IMR-90 (cell line): ENCODE results near the gene ZNF423. TPM values are rescaled to one million over a fixed set of nuclear protein-coding genes. Genes with fewer than 3 reads are reported as not detected.

Source experiments
- ATAC-seq: fragments of 200-7000 bp; cut with Tn5 transposase; 2 replicates; pipeline ENCODE4 v1.9.1; 2020; ENCODE audit warnings: low read depth, mild to moderate bottlenecking, moderate library complexity
- BruUV-seq: library from RNA; stranded (reverse); fragments of 400-500 nt; replicated peaks from 2 replicates; lab custom pipeline; 2021; lab: Mats Ljungman, UMichigan
- CTCF ChIA-PET: fragments of 300-600 bp; formaldehyde crosslinking; extraction: SDS; loops from one replicate; lab custom pipeline; 2021; ENCODE audit warnings: antibody characterized with exemption; lab: Yijun Ruan, JAX
- POLR2A ChIA-PET: fragments of 300-600 bp; sonication (Branson Sonifier 250); formaldehyde crosslinking; loops from one replicate; lab custom pipeline; 2022; ENCODE audit warnings: antibody characterized with exemption; ENCODE audit not compliant: unreplicated experiment; lab: Charles Lee
- DNase-seq: peaks from one replicate; pipeline ENCODE4 v3.0.0; 2013
- H2AFZ ChIP-seq: replicated peaks from 2 replicates; pipeline ENCODE3; 2013; ENCODE audit warnings: low read length, mild to moderate bottlenecking; ENCODE audit not compliant: poor library complexity
- H2AK5ac ChIP-seq: 2 replicates; pipeline ENCODE4 v1.6.1; 2013; ENCODE audit warnings: low read depth, low read length, inconsistent platforms
- H2AK9ac ChIP-seq: replicated peaks from 2 replicates; pipeline ENCODE3; 2013; ENCODE audit warnings: mild to moderate bottlenecking, low read depth, low read length, moderate library complexity; ENCODE audit not compliant: poor library complexity
- H2BK120ac ChIP-seq: 2 replicates; pipeline ENCODE4 v1.6.1; 2013; ENCODE audit warnings: low read depth, low read length, inconsistent platforms
- H2BK15ac ChIP-seq: 3 replicates; pipeline ENCODE4 v1.6.1; 2013; ENCODE audit warnings: low read depth, low read length, inconsistent platforms
- H2BK20ac ChIP-seq: 2 replicates; pipeline ENCODE4 v1.6.1; 2013; ENCODE audit warnings: low read depth, mild to moderate bottlenecking, inconsistent platforms, low read length, moderate library complexity
- H2BK5ac ChIP-seq: 2 replicates; pipeline ENCODE4 v1.6.1; 2013; ENCODE audit warnings: mild to moderate bottlenecking, low read depth, low read length, inconsistent platforms; ENCODE audit not compliant: poor library complexity, severe bottlenecking
- H3K14ac ChIP-seq: replicated peaks from 2 replicates; pipeline ENCODE4 v1.6.1; 2013; ENCODE audit warnings: low read depth, low read length, inconsistent platforms
- H3K18ac ChIP-seq: 2 replicates; pipeline ENCODE4 v1.6.1; 2013; ENCODE audit warnings: low read depth, low read length, control low read depth
- H3K23ac ChIP-seq: 2 replicates; pipeline ENCODE4 v1.6.1; 2013; ENCODE audit warnings: low read depth, low read length, inconsistent platforms
- H3K27ac ChIP-seq: 2 replicates; pipeline ENCODE4 v1.5.1; 2013; ENCODE audit warnings: mild to moderate bottlenecking, control low read depth, low read length; ENCODE audit not compliant: insufficient read depth
- H3K27me3 ChIP-seq: 2 replicates; pipeline ENCODE4 v1.6.1; 2013; ENCODE audit warnings: low read length; ENCODE audit not compliant: control insufficient read depth, insufficient read depth
- H3K36me3 ChIP-seq: 2 replicates; pipeline ENCODE4 v1.6.1; 2013; ENCODE audit warnings: low read length, mixed read lengths; ENCODE audit not compliant: control insufficient read depth, insufficient read depth
- H3K4ac ChIP-seq: 2 replicates; pipeline ENCODE4 v1.6.1; 2013; ENCODE audit warnings: low read depth, low read length, inconsistent platforms
- H3K4me1 ChIP-seq: 2 replicates; pipeline ENCODE4 v1.6.1; 2013; ENCODE audit warnings: low read length, mixed read lengths; ENCODE audit not compliant: control insufficient read depth, insufficient read depth
- H3K4me2 ChIP-seq: 2 replicates; pipeline ENCODE4 v1.6.1; 2013; ENCODE audit warnings: low read depth, mild to moderate bottlenecking, control low read depth, low read length, moderate library complexity
- H3K4me3 ChIP-seq: 2 replicates; pipeline ENCODE4 v1.5.1; 2013; ENCODE audit warnings: low read depth, mild to moderate bottlenecking, control low read depth, low read length, moderate library complexity; ENCODE audit not compliant: insufficient read depth
- H3K56ac ChIP-seq: 2 replicates; pipeline ENCODE4 v1.6.1; 2013; ENCODE audit warnings: low read length, inconsistent platforms; ENCODE audit not compliant: insufficient read depth; ENCODE audit errors: extremely low read depth
- H3K79me1 ChIP-seq, 2 experiments: 2 replicates each; pipeline ENCODE4 v1.6.1; 2013; ENCODE audit warnings: low read length in 2 of 2, inconsistent platforms in 1 of 2, low read depth in 1 of 2
- H3K9ac ChIP-seq: 2 replicates; pipeline ENCODE4 v1.6.1; 2013; ENCODE audit warnings: low read depth, low read length, control low read depth
- H3K9me1 ChIP-seq: 2 replicates; pipeline ENCODE4 v1.6.1; 2013; ENCODE audit warnings: low read length, inconsistent platforms; ENCODE audit not compliant: insufficient read depth
- H3K9me3 ChIP-seq: 2 replicates; pipeline ENCODE4 v1.6.1; 2013; ENCODE audit warnings: low read length; ENCODE audit not compliant: control insufficient read depth, insufficient read depth
- H4K20me1 ChIP-seq: 2 replicates; pipeline ENCODE4 v1.6.1; 2013; ENCODE audit warnings: low read length, inconsistent platforms; ENCODE audit not compliant: insufficient read depth
- H4K5ac ChIP-seq: 2 replicates; pipeline ENCODE4 v1.6.1; 2013; ENCODE audit warnings: mild to moderate bottlenecking, low read depth, low read length, control low read depth
- H4K8ac ChIP-seq, 2 experiments: 2 replicates each; pipeline ENCODE4 v1.6.1; 2013; ENCODE audit warnings: low read depth in 2 of 2, low read length in 2 of 2, control low read depth in 1 of 2, inconsistent platforms in 1 of 2
- H4K91ac ChIP-seq: 2 replicates; pipeline ENCODE4 v1.6.1; 2013; ENCODE audit warnings: low read depth, low read length, inconsistent platforms; ENCODE audit not compliant: insufficient read depth
- ELK1 ChIP-seq: fragments of 150-350 bp; IDR thresholded peaks from 2 replicates; pipeline ENCODE4 v1.6.1; 2016; ENCODE audit warnings: low read depth, mild to moderate bottlenecking, low read length, moderate library complexity, borderline replicate concordance
- FOS ChIP-seq: fragments of 150-350 bp; IDR thresholded peaks from 2 replicates; pipeline ENCODE4 v1.6.1; 2016; ENCODE audit warnings: low read depth, low read length
- NFE2L2 ChIP-seq: fragments of 150-350 bp; IDR thresholded peaks from 2 replicates; pipeline ENCODE4 v1.6.1; 2016; ENCODE audit warnings: low read depth, mild to moderate bottlenecking, low read length
- RCOR1 ChIP-seq: IDR thresholded peaks from 2 replicates; pipeline ENCODE4 v1.6.1; 2012; ENCODE audit warnings: mild to moderate bottlenecking, low read length, improper control_type of control experiment; ENCODE audit not compliant: insufficient replicate concordance
- RFX5 ChIP-seq: IDR thresholded peaks from 2 replicates; pipeline ENCODE4 v1.8.0; 2012; ENCODE audit warnings: low read depth, mild to moderate bottlenecking, low read length, moderate library complexity
- WGBS, 2 experiments: methylation state at CpG; one replicate each; pipeline versions ENCODE4 v1.1.5 to v1.1.7; 2013; ENCODE audit warnings: missing lambda C conversion rate in 2 of 2; ENCODE audit not compliant: insufficient read length in 1 of 2; ENCODE audit errors: extremely low coverage in 2 of 2; 5-methylcytosine and 5-hydroxymethylcytosine counted together
- dilution Hi-C: fragments of 300-500 bp; cut with HindIII; formaldehyde crosslinking; loops from one replicate; pipeline ENCODE4 v1.14.3; 2018; ENCODE audit warnings: low sequenced_read_pairs; ENCODE audit not compliant: unreplicated experiment
- in situ Hi-C: fragments of 300-500 bp; cut with MboI; formaldehyde crosslinking; loops from 3 replicates; pipeline ENCODE4 v1.14.3; 2019; ENCODE audit warnings: low sequenced_read_pairs, inconsistent platforms, mixed read lengths
- intact Hi-C: fragments of 100-400 bp; cut with micrococcal nuclease; formaldehyde crosslinking; loops from 2 replicates; pipeline ENCODE4 v1.10.0; 2022
- polyA plus RNA-seq, 3 experiments: library from polyadenylated mRNA; depleted of rRNA; stranded (reverse); fragments of >200 nt; gene quantifications; 2 replicates each; pipeline ENCODE4 v1.2.3, GENCODE V29; 2012; ENCODE audit warnings: low replicate concordance in 1 of 3
- total RNA-seq: library from RNA; depleted of rRNA; stranded (reverse); fragments of >200 nt; gene quantifications from 2 replicates; pipeline ENCODE4 v1.2.3, GENCODE V29; 2012

The ZNF423 gene
- total and polyA plus RNA-seq, 2 of the 4 experiments (the other 2 are of a cell fraction) = under 0.01 to 0.10 TPM

GRCh38 chr16:49788986-49789385 lies 66.9 kb downstream of the ZNF423 start:
- intact Hi-C loops (no loop called here), in situ Hi-C loops (no loop called here), dilution Hi-C loops (no loop called here)
- no peaks in the 10 kb centered on the region for H3K9me3 ChIP-seq
- no peaks in the 10 kb centered on the region for H3K9me1 ChIP-seq
- H3K4ac ChIP-seq = no peak overlapping the region
- ChIA-PET POLR2A (no interaction called here), CTCF (no interaction called here)
- DNase-seq = no peak
- no peak overlapping the region for H2AFZ ChIP-seq
- 69% methylated on average over 2 of the region's 7 CpGs; no CpG with 5 or more reads in 1 of the 2 experiments for WGBS, 2 experiments
- no peak overlapping the region for H3K9ac ChIP-seq
- H3K4me2 ChIP-seq = no peak overlapping the region
- H2BK120ac ChIP-seq = no peak overlapping the region
- H3K4me1 ChIP-seq = no peaks in the 10 kb centered on the region
- no peak for ATAC-seq
- no TSS peak for BruUV-seq
- no peak overlapping the region for H3K56ac ChIP-seq
- H3K14ac ChIP-seq = no peak overlapping the region
- H3K79me1 ChIP-seq = no peaks in the 10 kb centered on the region
- H4K91ac ChIP-seq = no peak overlapping the region
- H3K36me3 ChIP-seq = no peaks in the 10 kb centered on the region
- no peak overlapping the region for H2BK20ac ChIP-seq
- H2BK5ac ChIP-seq = no peak overlapping the region
- no peak overlapping the region for H2AK9ac ChIP-seq
- no peak overlapping the region for H3K27ac ChIP-seq
- H2BK15ac ChIP-seq = no peak overlapping the region
- H4K5ac ChIP-seq = no peak overlapping the region
- no peaks in the 10 kb centered on the region for H4K20me1 ChIP-seq
- H2AK5ac ChIP-seq = no peak overlapping the region
- H3K27me3 ChIP-seq = no peaks in the 10 kb centered on the region
- no peak overlapping the region for H3K4me3 ChIP-seq
- H3K23ac ChIP-seq = no peak overlapping the region
- TF ChIP-seq NFE2L2 (no peak), RFX5 (no peak), RCOR1 (no peak), FOS (no peak), ELK1 (no peak)
- no peak overlapping the region for H4K8ac ChIP-seq
- no peak overlapping the region for H3K18ac ChIP-seq
